ENCODE results near the gene ARMC7. TPM values are rescaled to one million over a fixed set of nuclear protein-coding genes. Genes with fewer than 3 reads are reported as not detected.

Gene ARMC7
- total RNA-seq, 1 donor from 2014 or later, result 15.4 TPM

- CTCF ChIA-PET, result no interaction called here
- intact Hi-C loops (cut with micrococcal nuclease), result no loop called here
Observed at GRCh38 chr17:75099881-75100595, 9.7 kb upstream of the ARMC7 start.

GRCh38 chr17:75102385-75102821, 7.4 kb upstream of the ARMC7 start:
- Mint-ChIP-seq H3K36me3 (ENCODE audit: low read depth) (no peaks in the 10 kb centered on the region), H3K27ac (peak overlapping the region; percentile 57), H3K27me3 (no peaks in the 10 kb centered on the region), H3K4me3 (peak overlapping the region; percentile 1), H3K4me1 (peaks cover 14% of the 10 kb centered on the region), H3K9me3 (no peaks in the 10 kb centered on the region)
- ChIA-PET POLR2A (interaction anchor here (0.6 to 1.5 kb wide), 8 partner anchors 11 to 678 kb away, joined by 3 to 12 read pairs (median 4); partner anchors contain the start of gene SLC25A19), CTCF (interaction anchor here (0.6 to 5.3 kb wide), 4 partner anchors 12 to 105 kb away, joined by 3 to 22 read pairs (median 4); no protein-coding TSS in a partner anchor)
- DNase-seq (no peak), ATAC-seq (ENCODE audit: low read depth) (peak; percentile 77)
- intact Hi-C loops (cut with micrococcal nuclease), result no loop called here
- TF ChIP-seq, protein P1, sequence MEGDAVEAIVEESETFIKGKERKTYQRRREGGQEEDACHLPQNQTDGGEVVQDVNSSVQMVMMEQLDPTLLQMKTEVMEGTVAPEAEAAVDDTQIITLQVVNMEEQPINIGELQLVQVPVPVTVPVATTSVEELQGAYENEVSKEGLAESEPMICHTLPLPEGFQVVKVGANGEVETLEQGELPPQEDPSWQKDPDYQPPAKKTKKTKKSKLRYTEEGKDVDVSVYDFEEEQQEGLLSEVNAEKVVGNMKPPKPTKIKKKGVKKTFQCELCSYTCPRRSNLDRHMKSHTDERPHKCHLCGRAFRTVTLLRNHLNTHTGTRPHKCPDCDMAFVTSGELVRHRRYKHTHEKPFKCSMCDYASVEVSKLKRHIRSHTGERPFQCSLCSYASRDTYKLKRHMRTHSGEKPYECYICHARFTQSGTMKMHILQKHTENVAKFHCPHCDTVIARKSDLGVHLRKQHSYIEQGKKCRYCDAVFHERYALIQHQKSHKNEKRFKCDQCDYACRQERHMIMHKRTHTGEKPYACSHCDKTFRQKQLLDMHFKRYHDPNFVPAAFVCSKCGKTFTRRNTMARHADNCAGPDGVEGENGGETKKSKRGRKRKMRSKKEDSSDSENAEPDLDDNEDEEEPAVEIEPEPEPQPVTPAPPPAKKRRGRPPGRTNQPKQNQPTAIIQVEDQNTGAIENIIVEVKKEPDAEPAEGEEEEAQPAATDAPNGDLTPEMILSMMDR (IDR thresholded peaks at IDR 0.05), result no peak

More at GRCh38 chr17:75099881-75100595, 9.7 kb upstream of the ARMC7 start:
- Mint-ChIP-seq H3K9me3 (no peaks in the 10 kb centered on the region), H3K4me3 (no peak overlapping the region), H3K36me3 (ENCODE audit: low read depth) (no peaks in the 10 kb centered on the region), H3K27me3 (no peaks in the 10 kb centered on the region), H3K4me1 (peaks cover 17% of the 10 kb centered on the region), H3K27ac (no peak overlapping the region)
- DNase-seq (no peak), ATAC-seq (ENCODE audit: low read depth) (no peak)
- POLR2A ChIA-PET, result no interaction called here
- TF ChIP-seq, protein P1 (IDR thresholded peaks at IDR 0.05), result no peak

GRCh38 chr17:75103601-75104554, 5.9 kb upstream of the ARMC7 start:
- no peak overlapping the region for H3K4me3 Mint-ChIP-seq
- no peak for DNase-seq
- POLR2A ChIA-PET, result interaction anchor here (1.2 to 3.2 kb wide), 2 partner anchors 10 to 25 kb away, joined by 3 to 9 read pairs; no protein-coding TSS in a partner anchor
- H3K4me1 Mint-ChIP-seq, result peaks cover 17% of the 10 kb centered on the region
- no peak for ATAC-seq (ENCODE audit: low read depth)
- H3K9me3 Mint-ChIP-seq, result no peaks in the 10 kb centered on the region
- intact Hi-C loops (cut with micrococcal nuclease), result no loop called here
- no peaks in the 10 kb centered on the region for H3K27me3 Mint-ChIP-seq
- TF ChIP-seq, protein P1 (IDR thresholded peaks at IDR 0.05), result no peak
- H3K27ac Mint-ChIP-seq, result no peak overlapping the region
- H3K36me3 Mint-ChIP-seq (ENCODE audit: low read depth), result no peaks in the 10 kb centered on the region
- CTCF ChIA-PET, result interaction anchor here (1.0 to 5.3 kb wide), 4 partner anchors 10 to 142 kb away, joined by 3 to 22 read pairs (median 4); no protein-coding TSS in a partner anchor

DNA sequence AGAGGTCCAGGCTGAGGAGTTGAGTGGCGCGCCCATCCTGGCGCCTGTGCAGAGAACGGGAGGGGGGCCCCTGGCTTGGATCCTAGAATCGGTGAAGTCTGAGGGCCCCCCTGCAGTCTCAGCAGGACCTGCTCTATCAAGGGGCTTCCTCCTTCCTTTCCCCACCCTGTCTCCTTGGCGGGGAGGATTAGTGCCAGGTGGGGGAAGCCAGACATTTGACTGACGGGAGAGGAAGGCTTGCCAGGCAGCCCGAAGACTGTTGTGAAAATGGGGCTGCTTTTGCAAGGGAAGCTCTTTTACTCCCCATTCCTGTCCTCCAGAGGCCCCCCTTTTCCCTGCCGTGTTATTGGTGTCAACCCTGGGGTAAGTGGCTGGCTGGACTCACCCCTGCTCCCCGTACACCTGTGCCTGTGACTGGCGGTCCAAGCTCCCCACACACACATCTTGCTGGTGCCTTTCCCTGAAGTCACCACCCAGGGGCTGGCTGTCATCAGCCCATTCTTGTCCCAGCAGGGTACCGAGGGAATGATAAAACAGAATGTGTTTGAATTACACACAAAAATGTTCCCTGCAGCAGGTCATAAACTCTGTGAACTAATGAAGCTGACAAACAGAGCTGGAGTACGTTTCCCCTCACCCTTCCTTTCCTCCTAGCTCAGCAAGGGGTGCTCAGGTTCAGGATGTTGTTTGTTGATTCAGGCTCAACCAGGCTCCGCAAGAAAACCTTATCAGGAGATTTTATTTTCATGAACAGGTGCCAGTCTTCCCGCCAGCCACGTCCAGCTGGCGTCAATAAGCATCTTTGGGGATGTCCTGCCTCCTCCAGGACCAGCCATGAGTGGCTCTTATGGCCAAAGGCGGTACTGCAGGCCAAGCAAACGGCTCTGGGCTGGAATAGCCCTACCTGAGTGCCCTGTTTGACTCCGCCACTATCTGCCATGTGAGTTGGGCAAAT, 4.4 kb upstream of the ARMC7 start:
- ATAC-seq (ENCODE audit: low read depth), result peak; percentile 39
- Mint-ChIP-seq H3K36me3 (ENCODE audit: low read depth) (no peaks in the 10 kb centered on the region), H3K27ac (no peak overlapping the region), H3K9me3 (no peaks in the 10 kb centered on the region), H3K27me3 (no peaks in the 10 kb centered on the region), H3K4me3 (no peak overlapping the region), H3K4me1 (peaks cover 24% of the 10 kb centered on the region)
- TF ChIP-seq, protein P1 (IDR thresholded peaks at IDR 0.05), result no peak
- CTCF ChIA-PET, result interaction anchor here (1.0 to 5.3 kb wide), 7 partner anchors 8 to 394 kb away, joined by 3 to 22 read pairs (median 4); partner anchors contain the start of genes ATP5PD, KCTD2, MRPL58 and NT5C
- intact Hi-C loops (cut with micrococcal nuclease), result no loop called here
- POLR2A ChIA-PET, result interaction anchor here (0.5 to 3.2 kb wide), 4 partner anchors 8 to 98 kb away, joined by 3 to 9 read pairs (median 6); no protein-coding TSS in a partner anchor
- no peak for DNase-seq
